Spleen (tissue), 7 donors: Measurements from ENCODE around the gene RBM46.

ENCODE experiments used
- CTCF ChIP-seq, 11 experiments: fragments of 200-600 bp in 7 of 11; fragments of 450-650 bp in 4 of 11; sonication (generic) in 4 of 11; IDR thresholded peaks in 8 of 11; conservative IDR thresholded peaks in 3 of 11; 1 replicate in 7 of 11; 2 replicates in 4 of 11; pipeline versions ENCODE4 v1.4.0 to v1.8.0; 2016 to 2021; ENCODE audit warnings: antibody characterized with exemption in 11 of 11, inconsistent platforms in 4 of 11, mild to moderate bottlenecking in 1 of 11
- POLR2A ChIP-seq, 3 donors: fragments of 450-650 bp; IDR thresholded peaks; one replicate each; pipeline ENCODE4 v1.5.1; 2017; ENCODE audit warnings: antibody characterized with exemption in 3 of 3, mild to moderate bottlenecking in 1 of 3
- POLR2AphosphoS5 ChIP-seq, 3 donors: sonication (generic); formaldehyde crosslinking; IDR thresholded peaks; one replicate each; pipeline ENCODE4 v1.5.1; 2017; ENCODE audit warnings: antibody characterized with exemption in 3 of 3
- donor health status: DM: no; HTN: no; CAD: no; lungs with moderate emphysema.
- donor health status: DM: no; HTN: no; CAD: no.
- donor health status: DM: no; HTN: no; CAD: no.

GRCh38 chr4:154778264-154778663 is 2.8 kb upstream of the RBM46 start:
- TF ChIP-seq POLR2A (IDR thresholded peaks at IDR 0.05) (no peak), CTCF (IDR thresholded peaks at IDR 0.05 in 8 of 11, conservative IDR thresholded peaks at IDR 0.05 in 3 of 11) (no peak), POLR2AphosphoS5 (IDR thresholded peaks at IDR 0.05) (no peak)
